ENCODE results near the gene EPAS1. TPM values are rescaled to one million over a fixed set of nuclear protein-coding genes. Genes with fewer than 3 reads are reported as not detected.

The EPAS1 gene
- total RNA-seq, 1 experiment from 2014 or later = 55.9 TPM

GRCh38 chr2:46277431-46278190, 19.6 kb upstream of the EPAS1 start:
- Histone ChIP-seq H3K36me3 (ENCODE audit: control insufficient read depth in 1 of 2, insufficient read depth in 2 of 2, low read length in 2 of 2) (no peaks in the 10 kb centered on the region), H3K9me3 (ENCODE audit: control insufficient read depth in 1 of 2, insufficient read depth in 1 of 2, low read depth in 1 of 2, low read length in 2 of 2) (no peaks in the 10 kb centered on the region), H3K4me3 (replicated peaks in 1 of 2; ENCODE audit: low read depth in 1 of 2, low read length in 2 of 2) (no peak overlapping the region), H3K27me3 (ENCODE audit: insufficient read depth, low read length) (no peaks in the 10 kb centered on the region), H3K9me2 (ENCODE audit: insufficient read depth) (no peaks in the 10 kb centered on the region), H2AFZ (ENCODE audit: low read depth, low read length, poor library complexity, severe bottlenecking) (no peak overlapping the region), H3K79me2 (ENCODE audit: insufficient read depth, low read length) (no peaks in the 10 kb centered on the region), H3K4me2 (ENCODE audit: low read length) (no peak overlapping the region), H4K20me1 (ENCODE audit: insufficient read depth) (no peaks in the 10 kb centered on the region), H3K9ac (ENCODE audit: low read length) (no peak overlapping the region), H3K27ac (ENCODE audit: low read depth, low read length) (no peak overlapping the region), H3K4me1 (ENCODE audit: control insufficient read depth in 1 of 2, insufficient read depth in 2 of 2, low read length in 2 of 2) (no peaks in the 10 kb centered on the region)
- no TSS peak for BruUV-seq (replicated peaks)
- ATAC-seq = no peak
- DNase-seq (ENCODE audit: low read depth, low spot score) = no peak
- RAD21 ChIA-PET (ENCODE audit: low non-redundant PET in 1 of 2, low total read pairs in 2 of 2, uncharacterized antibody in 2 of 2, unreplicated experiment in 2 of 2) = no interaction called here
- TF ChIP-seq JUND (IDR thresholded peaks at IDR 0.05) = no peak
- TF ChIP-seq POLR2AphosphoS5 (IDR thresholded peaks at IDR 0.05; ENCODE audit: low read depth, low read length) = no peak
- no peak for TF ChIP-seq ZBTB33 (IDR thresholded peaks at IDR 0.05; ENCODE audit: extremely low read depth, insufficient replicate concordance, low read length)
- no peak for TF ChIP-seq SP1 (IDR thresholded peaks at IDR 0.05; ENCODE audit: low read depth)
- TF ChIP-seq CEBPB (IDR thresholded peaks at IDR 0.05; ENCODE audit: low read depth) = no peak
- TF ChIP-seq ATF3 (IDR thresholded peaks at IDR 0.05) = no peak
- POLR2A ChIA-PET = interaction anchor here (1.1 kb wide), 1 partner anchor 17 kb away, joined by 3 read pairs; no protein-coding TSS in a partner anchor
- CTCF ChIA-PET = interaction anchor here (1.4 kb wide), 1 partner anchor 215 kb away, joined by 6 read pairs; no protein-coding TSS in a partner anchor
- intact Hi-C loops (cut with micrococcal nuclease) = no loop called here

DNA sequence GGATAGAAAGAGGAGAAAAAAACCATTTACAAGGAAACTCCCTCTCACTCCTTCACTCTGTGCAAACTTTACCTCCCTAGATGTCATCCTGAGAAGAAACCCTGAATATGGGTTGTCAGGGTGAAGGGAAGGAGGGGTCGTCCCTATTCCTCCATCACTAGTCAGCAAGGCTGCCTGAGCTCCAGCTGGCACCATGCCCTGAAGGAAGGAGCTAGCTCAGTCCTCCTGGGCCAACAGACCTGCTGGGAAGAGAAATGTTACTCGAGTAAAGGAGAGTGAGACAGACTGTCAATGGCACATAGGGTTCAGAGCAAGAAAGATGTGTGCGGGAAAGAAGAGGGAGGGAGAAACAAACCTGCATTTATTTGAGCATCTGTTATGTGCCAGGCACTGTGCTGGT, 18.3 kb upstream of the EPAS1 start:
- H2AFZ ChIP-seq (ENCODE audit: low read depth, low read length, poor library complexity, severe bottlenecking) = no peak overlapping the region
- CTCF ChIA-PET = no interaction called here
- POLR2A ChIA-PET = interaction anchor here (1.1 kb wide), 1 partner anchor 15 kb away, joined by 3 read pairs; no protein-coding TSS in a partner anchor
- H3K79me2 ChIP-seq (ENCODE audit: insufficient read depth, low read length) = no peaks in the 10 kb centered on the region
- H3K4me2 ChIP-seq (ENCODE audit: low read length) = no peak overlapping the region
- DNase-seq (ENCODE audit: low read depth, low spot score) = no peak
- TF ChIP-seq ATF3 (IDR thresholded peaks at IDR 0.05) = no peak
- H3K9me3 ChIP-seq (ENCODE audit: control insufficient read depth in 1 of 2, insufficient read depth in 1 of 2, low read depth in 1 of 2, low read length in 2 of 2) = no peaks in the 10 kb centered on the region
- no peaks in the 10 kb centered on the region for H3K4me1 ChIP-seq (ENCODE audit: control insufficient read depth in 1 of 2, insufficient read depth in 2 of 2, low read length in 2 of 2)
- no peak overlapping the region for H3K4me3 ChIP-seq (replicated peaks in 1 of 2; ENCODE audit: low read depth in 1 of 2, low read length in 2 of 2)
- H3K27me3 ChIP-seq (ENCODE audit: insufficient read depth, low read length) = no peaks in the 10 kb centered on the region
- H3K9me2 ChIP-seq (ENCODE audit: insufficient read depth) = no peaks in the 10 kb centered on the region
- intact Hi-C loops (cut with micrococcal nuclease) = no loop called here
- no peak for ATAC-seq
- no peak overlapping the region for H3K27ac ChIP-seq (ENCODE audit: low read depth, low read length)
- H3K36me3 ChIP-seq (ENCODE audit: control insufficient read depth in 1 of 2, insufficient read depth in 2 of 2, low read length in 2 of 2) = no peaks in the 10 kb centered on the region
- RAD21 ChIA-PET (ENCODE audit: low non-redundant PET in 1 of 2, low total read pairs in 2 of 2, uncharacterized antibody in 2 of 2, unreplicated experiment in 2 of 2) = no interaction called here
- no peak overlapping the region for H3K9ac ChIP-seq (ENCODE audit: low read length)
- no TSS peak for BruUV-seq (replicated peaks)
- no peaks in the 10 kb centered on the region for H4K20me1 ChIP-seq (ENCODE audit: insufficient read depth)

Measured in HCT116 (cell line).